ENCODE results near the gene CORO2B. TPM values are rescaled to one million over a fixed set of nuclear protein-coding genes. Genes with fewer than 3 reads are reported as not detected.

The CORO2B gene
- total RNA-seq, 1 donor from 2014 or later, result 0.12 TPM

GRCh38 chr15:68610825-68611224, 32.0 kb downstream of the CORO2B start:
- ATAC-seq, result no peak

GRCh38 chr15:68612503-68612902, 33.7 kb downstream of the CORO2B start:
- no peak for ATAC-seq

DNA sequence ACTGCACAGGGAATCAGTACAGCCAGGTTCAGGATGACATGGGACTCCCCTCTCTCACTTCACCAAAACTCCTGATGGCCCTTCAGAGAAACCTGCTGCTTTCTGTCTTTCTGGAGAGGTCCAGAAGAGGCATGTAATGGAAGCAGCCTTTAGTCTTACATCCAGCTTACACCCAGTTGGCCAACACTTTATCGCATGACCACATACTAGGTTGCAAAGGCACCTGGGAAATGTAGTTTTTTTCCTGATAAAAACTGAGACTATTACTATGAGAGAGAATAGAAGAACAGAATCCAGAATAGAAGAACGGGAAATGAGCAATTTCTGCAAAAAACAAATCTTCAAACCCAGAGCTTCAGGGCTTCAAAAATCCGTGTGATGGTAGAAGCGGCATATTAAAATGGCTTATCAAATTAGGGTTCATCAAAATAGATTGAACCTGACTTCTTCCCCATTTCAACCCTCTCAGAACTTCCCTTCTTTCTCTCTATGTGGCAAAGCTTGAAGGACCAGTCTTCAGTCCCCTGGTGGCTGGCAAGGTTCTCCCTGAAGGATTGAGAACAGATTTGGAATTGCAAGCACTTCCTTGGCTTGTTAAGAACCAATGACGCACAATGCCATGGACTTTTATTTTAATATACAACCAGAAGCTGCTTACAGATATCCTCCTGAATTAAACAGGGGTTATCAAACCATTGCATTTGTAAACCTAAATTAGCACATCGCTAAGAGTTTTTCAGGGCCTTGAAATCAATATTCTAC, 34.4 kb downstream of the CORO2B start:
- no peak for ATAC-seq

- peak; percentile 8 for ATAC-seq
Measured at GRCh38 chr15:68614286-68615035, 35.7 kb downstream of the CORO2B start.

DNA sequence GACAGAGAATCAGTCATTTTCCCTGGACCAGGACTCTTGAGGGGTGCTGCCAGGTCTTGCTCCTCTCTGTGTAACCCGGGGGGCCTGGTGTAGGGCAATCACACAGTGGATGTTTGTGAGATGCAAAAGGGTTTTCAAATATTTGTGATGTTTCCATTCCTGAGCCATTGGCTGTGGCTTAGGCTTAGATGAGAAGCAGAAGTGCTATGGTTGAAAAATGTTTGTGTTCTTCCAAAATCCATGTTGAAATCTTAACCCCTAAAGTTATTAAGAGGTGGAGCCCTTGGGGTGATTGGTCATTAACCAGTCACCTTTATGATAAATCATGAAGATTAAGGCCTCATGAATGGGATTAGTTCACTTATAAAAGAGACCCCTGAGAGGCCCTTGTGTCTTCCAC, 36.5 kb downstream of the CORO2B start:
- no peak for ATAC-seq

DNA sequence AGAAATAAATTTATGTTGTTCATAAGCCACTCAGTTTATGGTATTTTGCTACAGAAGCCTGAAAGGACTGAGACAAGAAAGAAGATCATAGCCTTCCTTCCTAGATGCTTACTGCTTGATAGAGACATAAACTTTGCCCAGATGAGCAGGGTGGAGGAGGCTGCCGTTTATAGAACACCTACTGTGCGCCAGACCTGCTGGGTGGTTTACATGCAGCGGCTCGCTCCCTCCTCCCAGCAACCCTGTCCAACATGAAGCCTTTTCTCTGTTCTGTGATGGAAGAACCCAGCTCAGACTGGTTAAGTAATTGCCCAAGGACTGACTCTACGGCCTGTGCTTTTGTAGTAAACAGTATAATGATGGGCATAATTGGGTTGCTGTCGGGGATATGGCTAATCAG, 37.0 kb downstream of the CORO2B start:
- ATAC-seq, result no peak

- ATAC-seq, result no peak
Measured at GRCh38 chr15:68616397-68616796, 37.6 kb downstream of the CORO2B start.

GRCh38 chr15:68617001-68617400, 38.2 kb downstream of the CORO2B start:
- no peak for ATAC-seq

DNA sequence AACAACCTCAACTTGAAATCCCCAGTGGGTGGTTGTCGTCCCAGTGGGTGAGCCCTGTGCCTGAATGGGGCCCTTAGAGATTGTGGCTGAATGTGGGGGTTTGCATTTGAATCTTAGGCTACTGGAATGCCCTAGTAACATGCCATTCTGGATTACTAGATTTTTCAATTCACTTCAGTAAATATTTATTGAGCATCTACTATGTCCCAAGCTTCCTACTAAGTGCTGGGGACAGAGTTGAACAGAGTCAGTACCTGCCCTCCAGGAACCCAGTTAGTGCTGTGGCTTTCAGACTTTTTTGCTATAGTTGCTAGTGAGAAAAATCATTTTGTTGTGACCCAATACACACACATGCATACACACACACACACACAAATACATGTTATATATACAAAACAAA, 39.0 kb downstream of the CORO2B start:
- no peak for ATAC-seq

- ATAC-seq, result no peak
Measured at GRCh38 chr15:68618394-68618793, 39.6 kb downstream of the CORO2B start.

GRCh38 chr15:68618908-68619698, 40.3 kb downstream of the CORO2B start:
- ATAC-seq, result no peak

- ATAC-seq, result peak; percentile 51
Measured at GRCh38 chr15:68620721-68621527, 42.1 kb downstream of the CORO2B start.

GRCh38 chr15:68621535-68621934, 42.7 kb downstream of the CORO2B start:
- no peak for ATAC-seq

GRCh38 chr15:68623301-68623892, 44.6 kb downstream of the CORO2B start:
- no peak for ATAC-seq

DNA sequence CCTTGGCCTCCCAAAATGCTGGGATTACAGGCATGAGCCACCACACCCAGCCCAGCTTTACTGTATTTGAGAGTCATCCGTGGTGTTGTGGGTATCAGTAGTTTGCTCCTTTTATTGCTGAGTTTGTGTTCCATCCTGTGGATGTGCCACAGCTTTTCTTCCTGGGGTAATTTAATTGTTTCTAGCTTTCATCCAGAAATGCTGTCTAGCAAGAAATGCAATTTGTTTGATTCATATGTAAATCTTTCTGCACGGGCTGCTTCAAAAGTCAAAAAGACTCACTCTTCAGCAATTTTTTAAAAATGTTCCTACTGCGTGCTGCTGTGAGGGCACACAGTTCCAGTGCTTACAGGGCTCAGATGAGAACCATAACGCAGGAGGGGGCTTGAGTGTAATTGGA, 47.1 kb downstream of the CORO2B start:
- no peak for ATAC-seq

DNA sequence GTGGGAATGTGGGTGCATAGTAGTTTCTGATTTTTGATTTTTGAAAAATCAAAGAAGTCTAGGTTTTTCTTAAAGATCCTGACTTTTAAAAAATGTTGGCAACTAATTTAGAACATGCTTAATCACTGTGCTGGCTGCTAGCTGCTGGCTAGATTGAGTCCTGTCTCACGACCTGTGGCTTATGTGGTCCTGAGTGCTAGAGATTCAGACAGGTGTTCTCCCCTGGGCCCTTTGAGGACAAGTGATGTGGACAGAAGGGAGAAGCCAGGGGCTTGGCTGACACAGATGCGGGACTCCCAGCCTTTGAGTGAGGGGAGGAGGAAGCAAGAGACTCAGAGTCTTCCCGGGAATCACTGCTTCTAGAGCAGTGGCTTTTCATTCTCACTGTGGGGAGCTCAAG, 47.5 kb downstream of the CORO2B start:
- ATAC-seq, result no peak

- ATAC-seq, result no peak
Measured at GRCh38 chr15:68626739-68627138, 47.9 kb downstream of the CORO2B start.

GRCh38 chr15:68627476-68627875, 48.7 kb downstream of the CORO2B start:
- no peak for ATAC-seq

DNA sequence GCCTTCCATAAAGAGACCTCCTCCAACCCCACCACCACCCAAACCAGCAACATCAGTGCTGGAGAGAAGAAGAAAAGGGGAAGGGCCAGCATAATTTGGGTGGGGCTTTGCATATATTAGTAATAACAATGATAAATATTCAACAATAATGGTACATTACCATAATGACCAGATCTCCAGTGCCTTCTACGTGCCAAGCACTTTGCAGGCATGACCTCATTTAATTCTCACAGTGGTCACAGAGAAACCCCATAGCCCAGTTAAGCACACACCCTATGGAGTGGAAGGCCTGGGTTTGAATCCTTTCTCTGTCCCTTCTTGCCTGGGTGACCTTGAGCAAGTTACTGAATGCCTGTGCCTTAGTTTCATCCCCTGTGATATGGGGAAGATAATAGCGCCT, 49.2 kb downstream of the CORO2B start:
- no peak for ATAC-seq

GRCh38 chr15:68629519-68630210, 50.9 kb downstream of the CORO2B start:
- ATAC-seq, result no peak

DNA sequence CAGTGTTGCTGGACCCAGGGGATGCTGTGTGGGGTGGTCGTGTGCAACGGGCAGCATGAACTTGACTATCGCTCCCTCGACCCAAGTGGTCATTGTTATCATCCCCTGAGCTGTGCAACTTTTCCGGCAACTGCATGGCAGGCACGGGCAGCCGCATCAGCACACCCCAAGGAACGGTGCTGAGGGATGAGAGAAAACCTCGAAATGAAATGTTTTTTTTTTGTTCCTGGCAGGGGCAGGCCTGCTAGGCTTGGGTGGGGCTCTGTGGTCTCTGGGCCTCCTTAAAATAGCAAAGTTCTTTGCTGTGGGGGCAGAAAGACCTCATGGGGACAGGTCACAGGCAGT, 51.4 kb downstream of the CORO2B start:
- ATAC-seq, result no peak

DNA sequence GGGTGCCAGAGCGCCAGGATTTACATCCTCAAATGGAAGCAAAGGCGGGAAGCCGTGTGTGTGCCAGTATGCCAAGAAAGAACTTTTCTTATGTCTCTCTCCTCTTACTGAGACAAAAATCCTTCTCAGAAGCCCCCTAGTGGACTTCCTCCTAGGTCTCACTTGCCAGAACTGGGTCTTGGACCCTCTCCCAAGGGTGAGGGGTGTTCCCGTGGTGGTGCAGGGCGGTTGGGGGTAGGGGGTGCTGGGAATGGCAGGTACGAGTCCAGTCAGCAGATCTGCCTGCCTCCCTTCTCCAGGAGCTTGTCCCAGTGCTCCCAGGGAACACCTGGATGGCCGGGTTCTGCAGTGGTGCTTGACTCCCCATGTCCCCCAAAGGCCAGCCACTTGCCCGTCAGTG, 52.0 kb downstream of the CORO2B start:
- no peak for ATAC-seq
